Activated CD8-positive, alpha-beta memory T cell treated with anti-CD3 and anti-CD28 coated beads for 36 hours (primary cell): ENCODE data around the gene MDM2. TPM values are rescaled to one million over a fixed set of nuclear protein-coding genes. Genes with fewer than 3 reads are reported as not detected.
"Not testable (repeated sequence)": the region's sequence is repeated elsewhere in the genome, so short reads cannot be mapped to it uniquely, and the experiment has no call there.

Experiments used
- CTCF ChIA-PET: fragments of 350-600 bp; sonication (Branson Sonifier 250); formaldehyde crosslinking; loops from one replicate; lab custom pipeline; 2021; ENCODE audit warnings: antibody characterized with exemption; lab: Charles Lee
- POLR2A ChIA-PET: fragments of 350-600 bp; sonication (Branson Sonifier 250); formaldehyde crosslinking; loops from one replicate; lab custom pipeline; 2021; ENCODE audit warnings: antibody characterized with exemption; lab: Charles Lee
- total RNA-seq, 2 experiments: library from RNA; stranded (reverse); gene quantifications; one replicate each; pipeline ENCODE4 v1.2.3, GENCODE V29; 2021

The MDM2 gene
- total RNA-seq, 2 experiments from 2014 or later = 176 to 196 TPM

DNA sequence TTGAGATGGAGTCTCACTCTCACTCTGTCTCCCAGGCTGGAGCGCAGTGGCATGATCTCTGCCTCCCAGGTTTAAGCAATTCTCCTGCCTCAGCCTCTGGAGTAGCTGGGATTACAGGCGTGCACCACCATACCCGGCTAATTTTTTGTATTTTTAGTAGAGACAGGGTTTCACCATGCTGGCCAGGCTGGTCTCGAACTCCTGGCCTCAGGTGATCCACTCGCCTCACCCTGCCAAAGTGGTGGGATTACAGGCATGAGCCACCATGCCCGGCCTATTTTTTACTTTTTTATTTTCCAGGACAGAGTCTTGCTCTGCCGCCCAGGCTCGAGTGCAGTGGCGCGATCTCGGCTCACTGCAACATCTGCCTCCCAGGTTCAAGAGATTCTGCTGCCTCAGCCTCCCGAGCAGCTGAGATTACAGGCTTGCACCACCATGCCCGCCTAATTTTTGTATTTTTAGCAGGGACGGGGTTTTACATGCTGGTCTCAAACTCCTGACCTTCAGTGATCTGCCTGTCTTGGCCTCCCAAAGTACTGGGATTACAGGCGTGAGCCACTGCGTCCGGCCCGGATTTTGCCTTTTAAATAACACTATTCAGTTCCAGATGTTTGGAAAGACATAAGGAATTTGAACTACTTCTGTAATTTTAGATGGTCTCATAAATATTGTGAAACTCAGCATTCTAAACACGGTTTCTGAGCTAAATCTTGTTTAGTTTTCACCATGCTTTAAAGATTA is 4.9 kb upstream of the MDM2 start:
- CTCF ChIA-PET, POLR2A ChIA-PET: not testable (repeated sequence)

DNA sequence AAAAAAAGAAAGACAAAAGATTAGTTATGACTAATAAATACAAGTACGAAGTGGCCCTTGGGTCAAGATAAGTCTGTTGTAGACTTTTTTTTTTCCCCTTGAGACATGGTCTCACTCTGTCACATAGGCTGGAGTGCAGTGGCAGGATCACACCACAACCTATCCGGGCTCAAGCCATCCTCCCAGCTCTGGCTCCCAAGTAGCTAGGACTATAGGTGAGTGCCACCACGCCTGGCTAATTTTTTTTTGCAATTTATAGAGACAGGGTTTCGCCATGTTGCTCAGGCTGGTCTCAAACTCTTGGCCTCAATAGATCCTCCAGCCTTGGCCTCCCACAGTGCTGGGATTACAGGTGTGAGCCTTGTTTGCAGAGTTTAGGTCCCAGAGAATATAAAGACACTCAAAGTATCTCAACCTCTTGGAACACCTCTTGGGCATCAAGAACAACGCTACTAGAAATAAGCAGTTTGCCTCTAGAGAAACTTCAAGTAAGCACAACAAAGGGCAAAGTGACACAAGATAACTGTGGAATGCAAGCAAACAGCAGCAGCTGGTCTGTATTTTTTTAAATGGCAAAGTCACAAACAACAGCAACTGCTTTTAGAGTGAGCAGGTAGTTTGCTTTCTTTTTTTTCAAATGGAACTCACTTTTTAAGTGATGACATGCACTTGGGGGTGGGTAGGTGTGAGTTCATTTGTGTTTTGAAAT is 3.9 kb upstream of the MDM2 start:
- POLR2A ChIA-PET = no interaction called here
- CTCF ChIA-PET = interaction anchor here (0.7 kb wide), 1 partner anchor 404 kb away, joined by 3 read pairs; no protein-coding TSS in a partner anchor

DNA sequence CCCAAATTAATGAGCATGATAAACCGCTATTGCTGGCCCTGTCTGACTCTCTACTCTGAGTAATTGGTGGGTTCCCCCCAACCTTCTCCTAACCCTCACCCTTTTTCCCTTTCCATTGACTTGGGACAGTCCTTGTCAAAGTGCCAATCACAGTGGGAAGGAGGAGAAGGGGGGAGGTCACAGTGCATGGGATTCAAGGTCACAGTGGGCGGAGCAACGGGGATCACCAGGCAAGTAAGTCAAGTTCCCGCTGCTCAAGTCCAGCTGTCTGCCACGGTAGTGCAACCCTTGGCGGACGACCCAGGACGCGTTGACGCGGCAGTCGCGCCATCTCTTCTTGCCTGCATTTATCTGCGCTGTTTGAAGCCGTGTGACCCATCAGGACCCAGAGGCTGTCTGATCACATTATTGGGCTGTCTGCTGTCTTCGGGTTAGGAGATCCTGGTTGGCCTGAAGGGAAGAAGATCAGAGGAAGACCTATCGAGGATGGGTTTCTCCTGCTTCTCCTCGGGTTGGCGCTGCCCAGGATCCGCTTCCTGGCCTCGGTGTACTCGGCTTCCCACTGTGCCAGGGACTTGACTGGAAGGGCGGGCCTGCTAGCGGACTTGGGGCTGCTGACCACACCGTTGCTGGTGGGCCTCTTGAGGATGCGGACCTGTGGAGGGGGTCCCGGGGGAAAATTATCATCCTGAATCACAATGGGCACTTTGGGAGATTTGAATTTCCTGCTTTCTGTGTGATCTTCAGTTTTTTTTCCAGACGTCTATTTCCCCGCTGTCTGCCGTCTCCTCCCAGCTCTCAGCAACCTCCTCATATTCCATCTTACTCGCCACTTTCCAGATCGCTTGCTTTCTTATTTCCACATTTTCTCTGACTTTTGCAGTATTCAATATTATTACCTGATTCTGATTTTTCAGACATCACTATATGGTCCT is 3.1 kb upstream of the MDM2 start:
- CTCF ChIA-PET = no interaction called here
- POLR2A ChIA-PET = no interaction called here

DNA sequence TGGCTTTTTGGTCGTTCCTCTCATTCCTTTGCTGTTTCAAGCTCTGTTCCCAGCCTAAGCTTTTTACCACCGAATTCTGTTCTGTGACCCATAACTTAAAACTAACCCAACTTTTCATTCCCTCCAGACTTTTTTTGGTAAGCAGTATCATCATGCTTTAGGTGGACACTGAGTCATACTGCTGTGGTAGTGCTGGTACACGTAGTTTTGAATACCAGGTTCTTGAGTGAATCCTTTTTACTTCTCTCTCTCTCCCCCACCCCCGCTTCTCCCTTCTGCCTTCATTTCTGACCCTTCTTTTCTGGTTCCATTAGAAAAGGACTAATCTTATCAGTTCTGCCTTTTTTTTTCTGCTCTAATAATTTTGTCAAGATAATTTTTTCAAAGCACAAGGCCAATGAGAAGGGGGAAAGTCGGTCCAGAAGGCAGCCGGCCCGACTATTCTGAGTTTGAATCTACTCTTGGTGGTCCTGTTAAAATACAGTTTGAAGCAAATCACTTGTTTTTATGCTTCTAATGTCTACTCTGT is 2.3 kb upstream of the MDM2 start:
- POLR2A ChIA-PET = no interaction called here
- CTCF ChIA-PET = no interaction called here

DNA sequence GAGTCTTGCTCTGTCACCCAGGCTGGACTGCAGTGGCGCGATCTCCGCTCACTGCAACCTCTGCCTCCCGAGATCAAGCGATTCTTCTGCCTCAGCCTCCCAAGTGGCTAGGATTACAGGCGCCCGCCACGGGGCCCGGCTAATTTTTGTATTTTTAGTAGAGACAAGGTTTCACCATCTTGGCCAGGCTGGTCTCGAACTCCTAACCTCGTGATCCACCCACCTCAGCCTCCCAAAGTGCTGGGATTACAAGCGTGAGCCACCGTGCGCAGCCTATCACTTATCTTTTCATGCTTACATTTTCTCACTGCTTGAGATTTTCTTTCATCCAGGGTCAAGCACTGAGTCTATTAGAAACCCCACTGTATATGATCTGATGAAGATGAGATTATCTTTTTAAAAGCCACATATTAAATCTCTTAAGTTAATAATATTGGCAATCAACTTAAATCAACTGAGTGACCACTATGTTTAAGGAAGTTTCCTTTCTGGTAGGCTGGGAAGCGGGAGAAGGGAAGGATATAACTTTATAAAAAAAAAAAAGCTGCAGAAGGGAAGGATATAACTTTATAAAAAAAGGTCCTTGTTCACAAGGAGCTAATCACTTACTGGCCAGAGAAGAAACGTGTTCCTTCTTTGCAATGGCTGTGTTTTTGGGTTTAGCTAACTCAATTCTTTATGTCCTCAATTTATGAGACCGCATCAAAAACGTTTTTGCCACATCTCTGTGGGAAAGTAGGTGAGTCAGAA is 1.3 kb upstream of the MDM2 start:
- ChIA-PET CTCF (interaction anchor here (1.5 to 1.7 kb wide), 2 partner anchors 61 to 196 kb away, joined by 4 to 7 read pairs; partner anchors contain the start of genes RAP1B and SLC35E3), POLR2A (interaction anchor here (0.7 to 1.6 kb wide), 4 partner anchors 11 to 175 kb away, joined by 3 to 6 read pairs (median 4); no protein-coding TSS in a partner anchor)

DNA sequence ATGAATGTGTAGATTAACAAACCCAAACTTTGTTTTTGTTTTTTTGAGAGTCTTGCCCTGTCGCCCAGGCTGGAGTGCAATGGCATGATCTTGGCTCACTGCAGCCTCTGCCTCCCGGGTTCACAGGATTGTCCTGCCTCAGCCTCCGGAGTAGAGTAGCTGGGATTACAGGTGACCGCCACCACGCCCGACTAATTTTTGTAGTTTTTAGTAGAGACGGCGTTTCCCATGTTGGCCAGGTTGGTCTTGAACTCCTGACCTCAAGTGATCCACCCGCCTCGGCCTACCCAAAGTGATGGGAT is 752 bp upstream of the MDM2 start:
- ChIA-PET POLR2A (interaction anchor here (0.6 to 1.6 kb wide), 6 partner anchors 11 to 175 kb away, joined by 3 to 6 read pairs (median 4); no protein-coding TSS in a partner anchor), CTCF (interaction anchor here (1.2 to 2.1 kb wide), 5 partner anchors 13 to 196 kb away, joined by 3 to 7 read pairs (median 4); partner anchors contain the start of genes RAP1B and SLC35E3)

DNA sequence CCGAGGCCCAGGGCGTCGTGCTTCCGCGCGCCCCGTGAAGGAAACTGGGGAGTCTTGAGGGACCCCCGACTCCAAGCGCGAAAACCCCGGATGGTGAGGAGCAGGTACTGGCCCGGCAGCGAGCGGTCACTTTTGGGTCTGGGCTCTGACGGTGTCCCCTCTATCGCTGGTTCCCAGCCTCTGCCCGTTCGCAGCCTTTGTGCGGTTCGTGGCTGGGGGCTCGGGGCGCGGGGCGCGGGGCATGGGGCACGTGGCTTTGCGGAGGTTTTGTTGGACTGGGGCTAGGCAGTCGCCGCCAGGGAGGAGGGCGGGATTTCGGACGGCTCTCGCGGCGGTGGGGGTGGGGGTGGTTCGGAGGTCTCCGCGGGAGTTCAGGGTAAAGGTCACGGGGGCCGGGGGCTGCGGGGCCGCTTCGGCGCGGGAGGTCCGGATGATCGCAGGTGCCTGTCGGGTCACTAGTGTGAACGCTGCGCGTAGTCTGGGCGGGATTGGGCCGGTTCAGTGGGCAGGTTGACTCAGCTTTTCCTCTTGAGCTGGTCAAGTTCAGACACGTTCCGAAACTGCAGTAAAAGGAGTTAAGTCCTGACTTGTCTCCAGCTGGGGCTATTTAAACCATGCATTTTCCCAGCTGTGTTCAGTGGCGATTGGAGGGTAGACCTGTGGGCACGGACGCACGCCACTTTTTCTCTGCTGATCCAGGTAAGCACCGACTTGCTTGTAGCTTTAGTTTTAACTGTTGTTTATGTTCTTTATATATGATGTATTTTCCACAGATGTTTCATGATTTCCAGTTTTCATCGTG is 612 bp downstream of the MDM2 start:
- CTCF ChIA-PET = interaction anchor here (0.7 to 2.1 kb wide), 9 partner anchors 9 to 527 kb away, joined by 3 to 7 read pairs (median 4); partner anchors contain the start of genes RAP1B and SLC35E3
- POLR2A ChIA-PET = interaction anchor here (0.6 to 1.3 kb wide), 3 partner anchors 22 to 1540 kb away, joined by 3 to 6 read pairs (median 4); partner anchors contain the start of gene CAND1

DNA sequence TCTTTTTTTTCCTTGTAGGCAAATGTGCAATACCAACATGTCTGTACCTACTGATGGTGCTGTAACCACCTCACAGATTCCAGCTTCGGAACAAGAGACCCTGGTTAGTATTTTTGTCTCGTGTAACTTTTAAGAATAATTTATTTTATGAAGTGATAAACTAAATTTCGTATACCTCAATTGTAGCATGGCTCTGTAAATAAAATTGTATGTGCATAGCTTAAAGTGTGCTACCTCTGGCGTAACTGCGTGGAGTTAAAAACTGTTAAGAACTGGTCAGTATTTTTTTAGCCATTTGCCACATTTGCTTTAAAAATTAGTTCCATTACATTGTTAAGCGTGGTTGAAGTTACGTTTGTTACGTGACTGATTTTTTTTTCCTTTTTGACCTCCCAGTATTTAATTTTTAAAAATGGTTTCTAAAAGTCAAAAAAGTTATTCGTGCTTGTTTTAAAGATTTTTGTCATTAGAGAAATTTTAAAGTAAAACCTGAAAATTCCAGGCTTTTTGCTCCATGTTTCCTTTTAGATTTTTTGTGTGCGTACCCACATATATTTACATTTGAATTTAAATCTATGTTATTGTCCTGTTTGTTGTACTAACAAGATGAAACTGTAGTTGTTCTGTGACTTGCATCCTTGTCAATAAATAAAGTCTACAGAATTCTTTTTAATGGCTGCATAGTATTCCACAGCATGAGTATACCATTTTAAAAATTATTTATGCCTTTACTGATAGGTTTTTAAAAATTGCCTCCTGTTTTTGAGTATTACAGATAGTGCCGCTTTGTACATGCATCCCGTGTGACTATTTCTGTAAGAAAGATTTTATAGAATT is 1.4 kb downstream of the MDM2 start:
- ChIA-PET POLR2A (interaction anchor here (0.6 to 1.3 kb wide), 3 partner anchors 21 to 1540 kb away, joined by 3 to 6 read pairs (median 4); partner anchors contain the start of gene CAND1), CTCF (interaction anchor here (0.7 to 2.1 kb wide), 4 partner anchors 10 to 527 kb away, joined by 3 to 6 read pairs (median 4); no protein-coding TSS in a partner anchor)

DNA sequence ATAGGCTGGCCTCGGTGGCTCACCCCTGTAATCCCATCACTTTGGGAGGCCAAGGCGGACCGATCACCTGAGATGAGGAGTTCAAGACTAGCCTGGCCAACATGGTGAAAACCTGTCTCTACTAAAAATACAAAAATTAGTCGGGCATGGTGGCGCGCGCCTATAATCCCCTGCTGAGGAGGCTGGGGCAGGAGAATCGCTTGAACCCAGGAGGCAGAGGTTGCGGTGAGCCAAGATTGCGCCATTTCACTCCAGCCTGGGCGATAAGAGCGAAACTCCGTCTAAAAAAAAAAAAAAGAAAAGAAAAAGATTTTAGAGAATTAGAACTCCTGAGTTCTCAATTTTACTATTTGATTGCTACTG is 2.0 kb downstream of the MDM2 start:
- POLR2A ChIA-PET = interaction anchor here (0.7 kb wide), 2 partner anchors 188 to 536 kb away, joined by 3 read pairs; no protein-coding TSS in a partner anchor
- CTCF ChIA-PET = not testable (repeated sequence)

DNA sequence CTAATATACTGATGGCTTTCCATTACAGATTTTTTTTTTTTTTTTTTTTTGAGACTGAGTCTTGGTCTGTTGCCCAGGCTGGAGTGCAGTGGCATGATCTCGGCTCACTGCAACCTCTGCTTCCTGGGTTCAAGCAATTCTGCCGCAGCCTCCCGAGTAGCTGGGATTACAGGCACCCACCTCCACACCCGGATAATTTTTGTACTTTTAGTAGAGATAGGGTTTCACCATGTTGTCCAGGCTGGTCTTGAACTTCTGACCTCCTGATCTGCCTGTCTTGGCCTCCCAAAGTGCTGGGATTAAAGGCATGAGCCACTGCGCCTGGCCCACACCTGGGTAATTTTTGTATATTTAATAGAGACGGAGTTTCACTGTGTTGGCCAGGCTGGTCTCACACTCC is 3.6 kb downstream of the MDM2 start:
- POLR2A ChIA-PET = not testable (repeated sequence)

DNA sequence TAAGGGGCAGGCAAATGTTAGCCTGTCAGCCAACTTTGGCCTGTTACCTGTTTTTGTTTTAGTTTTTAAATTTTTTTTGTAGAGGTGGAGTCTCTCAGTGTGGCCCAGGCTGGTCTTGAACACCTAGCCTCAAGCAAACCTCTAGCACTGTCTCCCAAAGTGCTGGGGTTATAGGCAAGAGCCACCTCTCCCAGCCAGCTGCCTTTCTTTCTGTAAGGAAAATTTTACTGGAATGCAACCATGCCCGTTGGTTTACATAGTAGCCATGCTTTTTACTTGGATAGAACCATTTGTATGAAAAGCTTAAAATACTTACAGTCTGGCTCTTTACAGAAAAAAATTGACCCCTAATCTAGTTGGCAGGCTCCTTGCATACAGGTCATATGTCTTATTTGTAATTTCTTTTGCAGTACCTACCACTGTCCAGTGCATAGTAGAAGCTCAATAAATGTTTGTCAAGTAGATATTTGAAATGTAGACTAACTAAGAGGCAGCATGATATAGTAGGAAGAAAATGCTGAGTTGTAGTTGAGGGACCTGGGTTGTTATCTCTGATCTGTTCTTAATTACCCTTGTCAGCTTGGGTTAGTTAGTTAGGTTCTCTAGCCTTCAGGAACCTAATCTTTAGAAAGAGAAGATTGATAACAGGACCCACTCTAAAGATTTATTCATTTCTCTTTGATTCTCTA is 4.7 kb downstream of the MDM2 start:
- CTCF ChIA-PET = interaction anchor here (1.7 kb wide), 1 partner anchor 18 kb away, joined by 3 read pairs; no protein-coding TSS in a partner anchor
- POLR2A ChIA-PET = no interaction called here

More for the DNA sequence above, 3.6 kb downstream of the MDM2 start:
- CTCF ChIA-PET = interaction anchor here (0.6 to 1.7 kb wide), 3 partner anchors 19 to 97 kb away, joined by 3 read pairs; no protein-coding TSS in a partner anchor

DNA sequence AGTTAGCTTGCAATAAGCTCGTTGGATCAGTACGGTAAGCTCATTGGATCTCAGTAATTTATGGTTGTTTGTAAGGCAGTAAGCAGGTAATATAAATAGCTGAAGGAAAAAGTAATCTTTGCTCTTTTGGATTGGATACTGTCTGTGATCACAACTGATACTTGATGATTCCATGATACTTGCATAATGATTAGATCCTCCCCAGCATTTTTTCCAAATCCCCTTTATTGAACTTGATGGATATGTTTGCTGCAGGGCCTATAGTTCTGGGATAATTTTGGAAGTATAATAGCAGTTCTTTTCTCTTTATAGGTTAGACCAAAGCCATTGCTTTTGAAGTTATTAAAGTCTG is 5.2 kb downstream of the MDM2 start:
- ChIA-PET CTCF (no interaction called here), POLR2A (no interaction called here)

DNA sequence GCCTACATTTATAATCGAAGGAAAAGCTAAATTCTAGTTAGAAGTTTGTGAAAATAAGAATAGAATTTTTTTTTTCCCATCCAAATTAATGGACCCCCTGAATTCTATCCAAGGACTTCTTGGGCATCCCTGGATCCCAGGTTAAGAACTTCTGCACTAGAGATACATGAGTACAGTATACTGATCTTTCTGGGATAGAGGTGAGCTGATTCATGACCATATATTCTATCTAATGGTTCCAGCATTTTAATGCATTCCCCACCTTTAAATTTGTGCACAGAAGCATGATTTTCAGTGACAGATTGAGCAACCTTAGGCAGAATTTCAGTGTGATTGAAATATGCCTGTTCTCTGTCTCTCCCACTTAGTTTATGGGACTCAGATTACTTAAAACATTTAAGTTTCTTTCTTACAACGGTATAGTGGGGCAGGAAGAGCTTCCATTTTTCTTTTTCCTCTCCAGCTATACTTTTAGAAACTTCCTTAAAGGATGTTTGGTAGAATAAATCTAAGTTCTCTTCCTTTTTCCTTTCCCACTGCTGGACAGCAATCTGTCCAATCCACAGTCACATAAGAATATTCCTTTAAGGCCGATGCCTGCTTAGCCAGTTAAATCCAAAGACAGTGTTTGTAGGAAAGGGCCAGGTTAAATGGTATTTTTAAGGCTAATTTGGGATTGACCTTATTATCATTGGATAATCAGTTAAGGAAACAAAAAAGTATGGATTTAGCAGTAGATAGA is 6.7 kb downstream of the MDM2 start:
- CTCF ChIA-PET = no interaction called here
- POLR2A ChIA-PET = no interaction called here

DNA sequence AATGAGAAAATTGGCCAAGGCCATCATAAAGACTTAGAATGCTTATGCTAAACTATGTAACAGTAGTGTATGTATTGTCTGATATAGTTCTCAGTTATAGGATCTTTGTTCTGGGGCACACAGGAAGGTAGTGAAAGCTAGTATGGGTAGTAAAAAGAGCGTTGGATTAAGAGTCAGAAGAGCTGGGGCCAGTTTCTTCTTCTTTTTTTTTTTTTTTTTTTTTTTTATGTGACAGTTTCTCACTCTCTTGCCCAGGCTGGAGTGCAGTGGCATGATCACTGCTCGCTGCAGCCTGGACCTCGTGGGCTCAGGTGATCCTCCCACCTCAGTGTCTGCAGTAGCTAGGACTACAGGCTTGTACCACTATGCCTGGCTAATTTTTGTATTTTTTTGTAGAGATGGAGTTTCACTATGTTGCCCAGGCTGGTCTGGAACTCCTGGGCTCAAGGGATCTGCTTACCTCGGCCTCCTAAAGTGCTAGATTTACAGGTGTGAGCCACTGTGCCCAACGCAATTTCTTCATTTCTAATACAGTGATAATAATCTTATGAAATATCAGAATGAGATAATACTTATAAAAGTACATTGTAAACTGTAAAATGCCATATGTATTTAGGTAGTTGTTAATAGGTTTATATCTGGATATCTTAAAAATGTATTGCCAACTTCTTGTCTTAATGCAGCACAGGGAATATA is 7.4 kb downstream of the MDM2 start:
- CTCF ChIA-PET = no interaction called here
- POLR2A ChIA-PET = interaction anchor here (0.6 kb wide), 1 partner anchor 290 kb away, joined by 4 read pairs; no protein-coding TSS in a partner anchor
